Neural cell (in vitro differentiated cells): ENCODE data around the gene CPNE4. TPM values are rescaled to one million over a fixed set of nuclear protein-coding genes. Genes with fewer than 3 reads are reported as not detected.

Experiments used
- H2AFZ ChIP-seq: fragments of 200-600, 300-800 bp; sonication (generic), shearing (Covaris generic); 2 replicates; pipeline ENCODE4 v1.6.0; 2014; ENCODE audit warnings: low read depth, mild to moderate bottlenecking, antibody characterized with exemption, low read length, moderate library complexity
- H3F3A ChIP-seq: fragments of 200-600 bp; shearing (Covaris generic); 2 replicates; pipeline ENCODE4 v1.6.1; 2016; ENCODE audit warnings: mild to moderate bottlenecking, moderate library complexity, mixed read lengths, antibody characterized with exemption, low read length; ENCODE audit not compliant: insufficient read depth, poor library complexity, severe bottlenecking
- H3K27ac ChIP-seq: fragments of 200-600, 300-800 bp; sonication (generic), shearing (Covaris generic); 2 replicates; pipeline ENCODE4 v1.5.1; 2014; ENCODE audit warnings: mild to moderate bottlenecking, low read length, moderate library complexity
- H3K27me3 ChIP-seq: fragments of 300-800, 200-600 bp; sonication (generic), shearing (Covaris generic); 2 replicates; pipeline ENCODE4 v1.6.0; 2014; ENCODE audit warnings: mild to moderate bottlenecking, low read depth, low read length, moderate library complexity; ENCODE audit not compliant: insufficient read depth
- H3K36me3 ChIP-seq: fragments of 300-800, 200-600 bp; sonication (generic), shearing (Covaris generic); 2 replicates; pipeline ENCODE4 v1.5.1; 2014; ENCODE audit warnings: mild to moderate bottlenecking, antibody characterized with exemption, low read length, moderate library complexity; ENCODE audit not compliant: insufficient read depth
- H3K4me2 ChIP-seq: fragments of 300-800, 200-600 bp; sonication (generic), shearing (Covaris generic); 2 replicates; pipeline ENCODE4 v1.6.0; 2014; ENCODE audit warnings: mild to moderate bottlenecking, low read length
- H3K4me3 ChIP-seq: fragments of 300-800, 200-600 bp; sonication (generic), shearing (Covaris generic); 2 replicates; pipeline ENCODE4 v1.5.1; 2014; ENCODE audit warnings: mild to moderate bottlenecking, low read length, moderate library complexity
- H3K79me2 ChIP-seq: fragments of 200-600 bp; shearing (Covaris generic); replicated peaks from 2 replicates; pipeline ENCODE4 v1.6.0; 2014; ENCODE audit warnings: mild to moderate bottlenecking, low read length, moderate library complexity; ENCODE audit not compliant: insufficient read depth
- H3K9ac ChIP-seq: fragments of 300-800, 200-600 bp; sonication (generic), shearing (Covaris generic); 2 replicates; pipeline ENCODE4 v1.6.1; 2016; ENCODE audit warnings: mild to moderate bottlenecking, low read length, mixed read lengths
- H3K9me2 ChIP-seq: fragments of 200-600 bp; shearing (Covaris generic); 2 replicates; pipeline ENCODE4 v1.6.1; 2016; ENCODE audit warnings: mild to moderate bottlenecking, low read length, mixed read lengths; ENCODE audit not compliant: insufficient read depth
- H3K9me3 ChIP-seq: fragments of 200-600, 300-800 bp; sonication (generic), shearing (Covaris generic); 2 replicates; pipeline ENCODE4 v1.6.1; 2016; ENCODE audit warnings: mild to moderate bottlenecking, mixed run types, low read length, moderate library complexity, mixed read lengths
- H4K20me1 ChIP-seq: fragments of 200-600 bp; shearing (Covaris generic); 2 replicates; pipeline ENCODE4 v1.6.1; 2016; ENCODE audit warnings: mild to moderate bottlenecking, mixed run types; ENCODE audit not compliant: insufficient read depth
- EP300 ChIP-seq: fragments of 450-650 bp; conservative IDR thresholded peaks from 2 replicates; pipeline ENCODE4 v1.6.1; 2014; ENCODE audit warnings: antibody characterized with exemption, mild to moderate bottlenecking, moderate library complexity; ENCODE audit not compliant: poor library complexity, severe bottlenecking
- EZH2 ChIP-seq: fragments of 200-600, 300-800 bp; shearing (Covaris generic), sonication (generic); IDR thresholded peaks from 2 replicates; pipeline ENCODE4 v1.6.1; 2014; ENCODE audit warnings: antibody characterized with exemption, low read length, borderline replicate concordance, mild to moderate bottlenecking; ENCODE audit not compliant: insufficient read depth, poor library complexity, severe bottlenecking
- MXI1 ChIP-seq: fragments of 450-650 bp; conservative IDR thresholded peaks from 2 replicates; pipeline ENCODE4 v1.6.1; 2014; ENCODE audit warnings: antibody characterized with exemption, mild to moderate bottlenecking; ENCODE audit not compliant: poor library complexity, severe bottlenecking
- POLR2AphosphoS5 ChIP-seq: IDR thresholded peaks from 2 replicates; pipeline ENCODE4 v1.6.1; 2012
- RAD21 ChIP-seq: fragments of 450-650 bp; conservative IDR thresholded peaks from 2 replicates; pipeline ENCODE4 v1.6.1; 2014; ENCODE audit warnings: antibody characterized with exemption, mild to moderate bottlenecking, moderate library complexity
- SMC3 ChIP-seq: fragments of 450-650 bp; conservative IDR thresholded peaks from 2 replicates; pipeline ENCODE4 v1.6.1; 2014; ENCODE audit warnings: antibody characterized with exemption, mild to moderate bottlenecking, moderate library complexity; ENCODE audit not compliant: poor library complexity
- TAF1 ChIP-seq: IDR thresholded peaks from 2 replicates; pipeline ENCODE4 v1.6.1; 2012; ENCODE audit warnings: low read depth
- polyA plus RNA-seq: library from polyadenylated mRNA; depleted of rRNA; stranded (reverse); fragments of >200 nt; gene quantifications from 2 replicates; pipeline ENCODE4 v1.2.3, GENCODE V29; 2014
- TF ChIP-seq, protein P1 (sequence below): fragments of 450-650 bp; IDR thresholded peaks from 2 replicates; pipeline ENCODE4 v1.5.1; 2014; ENCODE audit warnings: antibody characterized with exemption, mild to moderate bottlenecking, moderate library complexity; ENCODE audit not compliant: poor library complexity, severe bottlenecking
- TF ChIP-seq, protein P2 (sequence below): IDR thresholded peaks from 2 replicates; pipeline ENCODE4 v1.6.1; 2012; ENCODE audit warnings: borderline replicate concordance

CPNE4 gene
- polyA plus RNA-seq, 1 donor from 2014 or later = 0.59 TPM

DNA sequence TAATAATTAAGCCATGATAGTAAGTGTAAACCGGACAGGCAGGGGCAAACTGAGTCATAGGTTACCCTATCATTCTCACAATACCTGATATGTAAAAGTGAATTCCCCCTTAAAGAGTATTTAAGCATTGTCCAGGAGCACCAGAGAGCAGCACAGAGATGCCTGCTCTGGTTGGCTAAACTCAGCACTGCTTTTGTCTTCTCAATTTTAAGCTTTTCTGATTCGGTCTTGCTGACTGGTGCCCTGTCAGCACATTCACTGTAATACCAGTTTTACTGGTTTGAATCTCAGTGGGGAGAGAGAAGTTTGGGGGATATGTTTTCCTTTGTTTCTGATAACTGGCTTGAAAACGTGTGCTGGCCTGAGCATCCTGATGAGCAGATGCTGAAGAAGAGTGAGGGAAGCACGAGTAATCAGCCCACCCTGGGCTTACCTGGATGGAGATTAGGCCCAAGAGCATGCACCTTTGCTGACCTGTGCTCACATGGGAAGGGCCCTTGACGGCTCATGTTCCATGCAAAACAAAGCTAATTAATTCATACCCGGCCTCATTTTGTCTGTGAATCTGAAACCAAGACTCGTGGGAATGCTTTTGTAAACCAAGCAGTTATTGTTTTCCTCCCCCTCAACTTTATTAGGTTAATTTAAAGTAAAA lies 323.6 kb downstream of the CPNE4 start:
- H4K20me1 ChIP-seq = no peaks in the 10 kb centered on the region
- no peaks in the 10 kb centered on the region for H3K79me2 ChIP-seq
- H3K9ac ChIP-seq = no peak overlapping the region
- H3K4me2 ChIP-seq = no peak overlapping the region
- no peak for TF ChIP-seq MXI1
- no peak for TF ChIP-seq EP300
- TF ChIP-seq, protein P1, sequence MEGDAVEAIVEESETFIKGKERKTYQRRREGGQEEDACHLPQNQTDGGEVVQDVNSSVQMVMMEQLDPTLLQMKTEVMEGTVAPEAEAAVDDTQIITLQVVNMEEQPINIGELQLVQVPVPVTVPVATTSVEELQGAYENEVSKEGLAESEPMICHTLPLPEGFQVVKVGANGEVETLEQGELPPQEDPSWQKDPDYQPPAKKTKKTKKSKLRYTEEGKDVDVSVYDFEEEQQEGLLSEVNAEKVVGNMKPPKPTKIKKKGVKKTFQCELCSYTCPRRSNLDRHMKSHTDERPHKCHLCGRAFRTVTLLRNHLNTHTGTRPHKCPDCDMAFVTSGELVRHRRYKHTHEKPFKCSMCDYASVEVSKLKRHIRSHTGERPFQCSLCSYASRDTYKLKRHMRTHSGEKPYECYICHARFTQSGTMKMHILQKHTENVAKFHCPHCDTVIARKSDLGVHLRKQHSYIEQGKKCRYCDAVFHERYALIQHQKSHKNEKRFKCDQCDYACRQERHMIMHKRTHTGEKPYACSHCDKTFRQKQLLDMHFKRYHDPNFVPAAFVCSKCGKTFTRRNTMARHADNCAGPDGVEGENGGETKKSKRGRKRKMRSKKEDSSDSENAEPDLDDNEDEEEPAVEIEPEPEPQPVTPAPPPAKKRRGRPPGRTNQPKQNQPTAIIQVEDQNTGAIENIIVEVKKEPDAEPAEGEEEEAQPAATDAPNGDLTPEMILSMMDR = no peak
- no peak for TF ChIP-seq TAF1
- no peak for TF ChIP-seq EZH2
- no peak for TF ChIP-seq POLR2AphosphoS5
- TF ChIP-seq, protein P2, sequence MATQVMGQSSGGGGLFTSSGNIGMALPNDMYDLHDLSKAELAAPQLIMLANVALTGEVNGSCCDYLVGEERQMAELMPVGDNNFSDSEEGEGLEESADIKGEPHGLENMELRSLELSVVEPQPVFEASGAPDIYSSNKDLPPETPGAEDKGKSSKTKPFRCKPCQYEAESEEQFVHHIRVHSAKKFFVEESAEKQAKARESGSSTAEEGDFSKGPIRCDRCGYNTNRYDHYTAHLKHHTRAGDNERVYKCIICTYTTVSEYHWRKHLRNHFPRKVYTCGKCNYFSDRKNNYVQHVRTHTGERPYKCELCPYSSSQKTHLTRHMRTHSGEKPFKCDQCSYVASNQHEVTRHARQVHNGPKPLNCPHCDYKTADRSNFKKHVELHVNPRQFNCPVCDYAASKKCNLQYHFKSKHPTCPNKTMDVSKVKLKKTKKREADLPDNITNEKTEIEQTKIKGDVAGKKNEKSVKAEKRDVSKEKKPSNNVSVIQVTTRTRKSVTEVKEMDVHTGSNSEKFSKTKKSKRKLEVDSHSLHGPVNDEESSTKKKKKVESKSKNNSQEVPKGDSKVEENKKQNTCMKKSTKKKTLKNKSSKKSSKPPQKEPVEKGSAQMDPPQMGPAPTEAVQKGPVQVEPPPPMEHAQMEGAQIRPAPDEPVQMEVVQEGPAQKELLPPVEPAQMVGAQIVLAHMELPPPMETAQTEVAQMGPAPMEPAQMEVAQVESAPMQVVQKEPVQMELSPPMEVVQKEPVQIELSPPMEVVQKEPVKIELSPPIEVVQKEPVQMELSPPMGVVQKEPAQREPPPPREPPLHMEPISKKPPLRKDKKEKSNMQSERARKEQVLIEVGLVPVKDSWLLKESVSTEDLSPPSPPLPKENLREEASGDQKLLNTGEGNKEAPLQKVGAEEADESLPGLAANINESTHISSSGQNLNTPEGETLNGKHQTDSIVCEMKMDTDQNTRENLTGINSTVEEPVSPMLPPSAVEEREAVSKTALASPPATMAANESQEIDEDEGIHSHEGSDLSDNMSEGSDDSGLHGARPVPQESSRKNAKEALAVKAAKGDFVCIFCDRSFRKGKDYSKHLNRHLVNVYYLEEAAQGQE = no peak
- no peak for TF ChIP-seq RAD21
- TF ChIP-seq SMC3 = no peak
- H3K9me2 ChIP-seq = no peaks in the 10 kb centered on the region
- no peaks in the 10 kb centered on the region for H3K9me3 ChIP-seq
- no peaks in the 10 kb centered on the region for H3F3A ChIP-seq
- no peaks in the 10 kb centered on the region for H3K27me3 ChIP-seq
- H3K4me3 ChIP-seq = no peak overlapping the region
- H3K27ac ChIP-seq = no peak overlapping the region
- H3K36me3 ChIP-seq = no peaks in the 10 kb centered on the region
- no peak overlapping the region for H2AFZ ChIP-seq

DNA sequence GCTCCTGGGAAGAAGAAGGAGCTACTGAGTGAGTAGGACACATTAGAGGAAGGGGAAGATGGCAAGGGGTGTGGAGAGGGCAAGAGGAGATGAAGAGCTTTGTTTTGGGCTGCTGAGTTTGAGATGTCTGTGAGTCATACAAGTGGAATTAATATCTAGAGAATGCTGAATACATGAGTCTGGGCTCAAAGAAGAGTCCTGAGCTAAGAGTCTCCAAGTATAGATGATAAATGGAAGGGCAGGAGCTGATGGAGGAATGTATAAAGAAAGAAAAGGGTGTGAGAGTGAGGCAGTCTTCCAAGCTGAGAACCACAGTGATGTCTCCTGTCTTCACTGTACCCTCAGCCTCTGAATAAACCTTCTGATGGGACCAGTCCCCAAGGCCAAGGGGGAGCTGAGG lies 326.6 kb downstream of the CPNE4 start:
- Histone ChIP-seq H4K20me1 (no peaks in the 10 kb centered on the region), H2AFZ (no peak overlapping the region), H3K36me3 (no peaks in the 10 kb centered on the region), H3K4me2 (no peak overlapping the region), H3K79me2 (no peaks in the 10 kb centered on the region), H3K9me2 (no peaks in the 10 kb centered on the region), H3K4me3 (no peak overlapping the region), H3K27me3 (no peaks in the 10 kb centered on the region), H3K9ac (no peak overlapping the region), H3F3A (no peaks in the 10 kb centered on the region), H3K27ac (no peak overlapping the region), H3K9me3 (no peaks in the 10 kb centered on the region)
- TF ChIP-seq MXI1 (no peak), TAF1 (no peak), RAD21 (no peak)
- TF ChIP-seq, protein P1 = no peak
